GM10847 (cell line): Measurements from ENCODE around the gene LGR5.

Source experiments
- POLR2A ChIP-seq: IDR thresholded peaks from 2 replicates; pipeline ENCODE4 v1.6.1; 2011; ENCODE audit not compliant: insufficient read length; ENCODE audit errors: extremely low read depth

The LGR5 gene

GRCh38 chr12:71582925-71583324, 143.3 kb downstream of the LGR5 start:
- TF ChIP-seq POLR2A = no peak

- TF ChIP-seq POLR2A = no peak
Measured at GRCh38 chr12:71584356-71584755, 144.8 kb downstream of the LGR5 start.

GRCh38 chr12:71585218-71585617, 145.6 kb downstream of the LGR5 start:
- TF ChIP-seq POLR2A = no peak

GRCh38 chr12:71587012-71587411, 147.4 kb downstream of the LGR5 start:
- no peak for TF ChIP-seq POLR2A

- TF ChIP-seq POLR2A = no peak
Measured at GRCh38 chr12:71589478-71589881, 149.9 kb downstream of the LGR5 start.

GRCh38 chr12:71591601-71592000, 152.0 kb downstream of the LGR5 start:
- no peak for TF ChIP-seq POLR2A

DNA sequence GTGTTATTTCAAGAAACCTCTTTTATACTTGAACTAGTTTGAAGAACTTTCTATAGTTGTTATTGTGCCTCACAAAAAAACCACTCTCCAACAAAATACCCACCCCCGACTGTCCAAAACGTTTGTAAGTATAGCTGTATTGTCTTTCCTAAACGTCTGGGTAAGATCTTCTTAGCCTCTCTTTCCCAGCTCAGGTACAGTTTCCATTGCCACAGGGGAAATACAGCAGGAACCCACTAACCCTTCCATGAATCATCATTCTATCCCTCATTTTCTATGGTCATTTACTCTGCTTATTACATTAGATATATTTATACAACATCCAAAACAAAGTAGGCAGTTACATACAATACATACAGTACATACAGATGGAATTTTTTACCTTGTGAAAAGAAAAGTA, 153.2 kb downstream of the LGR5 start:
- no peak for TF ChIP-seq POLR2A

DNA sequence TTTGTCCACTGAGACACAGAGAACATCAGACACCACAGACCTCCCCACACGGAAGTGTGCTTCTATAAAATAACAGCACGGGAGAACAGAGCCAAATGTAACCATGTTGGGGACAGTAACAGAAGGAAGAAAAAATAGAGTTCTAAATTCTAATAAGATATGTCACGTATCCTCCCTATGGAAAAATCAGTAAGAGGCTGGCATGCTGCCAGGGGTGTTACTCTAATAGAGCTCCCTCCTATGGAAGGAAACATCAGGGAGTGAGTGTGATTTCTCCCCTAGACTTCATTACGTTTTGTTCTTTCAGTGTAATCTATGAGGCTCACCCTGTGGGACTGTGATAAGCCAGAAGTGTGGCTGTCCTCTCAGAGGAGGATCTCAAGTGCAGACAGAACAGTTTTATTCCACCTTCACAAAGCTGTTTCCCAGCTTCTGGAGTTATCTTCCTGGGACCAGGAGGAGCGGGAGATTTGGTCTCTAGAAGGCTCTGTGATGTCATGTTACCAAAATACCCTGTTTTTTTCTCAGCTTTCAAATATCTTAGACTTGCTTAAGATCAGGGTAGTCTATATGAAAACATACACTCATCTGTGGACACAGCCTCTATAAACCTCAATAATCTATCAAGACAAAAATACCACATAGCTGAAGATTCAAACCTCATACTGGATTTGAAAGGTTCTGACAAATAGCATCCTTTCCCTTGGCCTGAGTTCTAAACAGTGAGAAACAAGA, 154.8 kb downstream of the LGR5 start:
- no peak for TF ChIP-seq POLR2A

DNA sequence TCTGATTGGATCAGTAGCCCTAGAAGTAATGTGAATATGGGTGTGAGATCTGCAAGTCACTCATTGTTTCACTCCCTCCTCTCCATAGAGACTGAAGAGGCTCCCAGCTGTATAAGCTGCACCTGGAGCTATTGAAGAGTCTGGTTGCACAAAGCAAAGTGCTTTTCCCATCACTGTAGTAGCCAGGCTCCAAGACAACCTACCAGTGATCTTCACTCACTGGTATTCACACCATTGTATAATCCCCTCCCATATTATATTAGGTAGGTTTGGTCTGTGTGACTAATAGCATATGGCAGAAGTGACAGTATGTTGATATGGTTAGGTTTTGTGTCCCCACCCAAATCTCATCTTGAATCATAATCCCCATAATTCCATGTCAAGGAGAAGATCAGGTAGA, 159.6 kb downstream of the LGR5 start:
- TF ChIP-seq POLR2A = no peak

- TF ChIP-seq POLR2A = no peak
Measured at GRCh38 chr12:71601546-71601945, 161.9 kb downstream of the LGR5 start.

- no peak for TF ChIP-seq POLR2A
Measured at GRCh38 chr12:71602761-71603577, 163.4 kb downstream of the LGR5 start.

DNA sequence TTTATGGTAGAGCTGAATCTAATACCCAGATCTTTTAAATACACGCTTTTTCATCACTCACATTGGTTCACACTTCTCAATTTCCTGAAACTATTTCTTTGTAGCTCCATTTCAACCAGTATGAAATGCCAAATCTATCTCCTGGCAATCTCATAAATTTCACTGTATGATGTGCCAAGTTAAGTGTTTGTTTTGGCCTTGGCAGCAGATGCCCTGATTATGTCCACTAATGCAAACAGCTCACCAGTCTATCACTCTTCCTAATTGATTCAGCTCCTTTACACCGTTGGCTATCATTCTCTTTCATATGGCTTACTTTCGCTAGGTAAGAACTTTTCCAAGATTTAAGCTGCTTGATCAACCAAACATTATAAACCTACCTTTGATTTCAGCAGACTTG, 165.4 kb downstream of the LGR5 start:
- TF ChIP-seq POLR2A = no peak

DNA sequence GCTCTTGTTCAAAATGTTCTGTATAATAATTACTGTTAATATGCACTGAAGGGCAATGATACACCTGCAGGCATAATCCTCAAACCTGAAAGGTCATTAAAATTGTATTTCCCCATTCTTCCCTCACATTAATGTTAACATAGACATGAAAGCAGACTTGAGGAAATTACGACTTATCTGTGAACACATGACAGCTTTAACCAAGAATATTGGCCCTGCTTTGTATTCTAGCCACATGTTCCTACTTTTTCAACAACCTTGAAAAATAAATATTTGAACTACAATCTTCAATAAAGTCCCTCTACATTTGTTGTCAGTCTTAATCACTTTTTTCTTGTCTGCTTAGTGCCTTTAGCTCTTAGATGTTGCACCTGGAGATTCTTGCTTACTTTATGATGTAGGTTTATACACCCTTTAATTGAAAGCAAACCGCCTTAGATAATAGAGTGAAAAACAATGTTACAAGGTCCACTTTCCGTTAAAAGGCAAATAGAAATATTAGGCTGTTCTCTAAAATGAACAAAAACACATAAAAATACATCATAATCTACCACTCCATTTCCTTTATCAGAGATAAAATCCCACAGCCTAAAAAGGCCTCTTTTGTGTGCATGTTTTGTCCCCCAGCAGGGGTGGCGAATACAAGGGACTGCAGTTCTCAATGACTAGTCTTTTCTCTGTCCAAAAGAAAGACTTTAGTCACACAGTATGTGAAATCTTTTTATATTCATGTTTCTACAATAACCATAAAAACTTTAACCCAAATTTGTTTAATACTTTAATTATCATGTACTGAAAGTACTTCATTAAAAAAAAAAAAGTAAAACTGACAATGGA, 168.1 kb downstream of the LGR5 start:
- TF ChIP-seq POLR2A = no peak

GRCh38 chr12:71610031-71610795, 170.6 kb downstream of the LGR5 start:
- no peak for TF ChIP-seq POLR2A

GRCh38 chr12:71621938-71622337, 182.3 kb downstream of the LGR5 start:
- TF ChIP-seq POLR2A = no peak
